HK-2 (cell line): ENCODE data around the gene SSC5D.

Experiments
- DNase-seq: peaks from one replicate; pipeline ENCODE4 v3.0.0-alpha.2; 2018; ENCODE audit not compliant: unreplicated experiment

The SSC5D gene

DNA sequence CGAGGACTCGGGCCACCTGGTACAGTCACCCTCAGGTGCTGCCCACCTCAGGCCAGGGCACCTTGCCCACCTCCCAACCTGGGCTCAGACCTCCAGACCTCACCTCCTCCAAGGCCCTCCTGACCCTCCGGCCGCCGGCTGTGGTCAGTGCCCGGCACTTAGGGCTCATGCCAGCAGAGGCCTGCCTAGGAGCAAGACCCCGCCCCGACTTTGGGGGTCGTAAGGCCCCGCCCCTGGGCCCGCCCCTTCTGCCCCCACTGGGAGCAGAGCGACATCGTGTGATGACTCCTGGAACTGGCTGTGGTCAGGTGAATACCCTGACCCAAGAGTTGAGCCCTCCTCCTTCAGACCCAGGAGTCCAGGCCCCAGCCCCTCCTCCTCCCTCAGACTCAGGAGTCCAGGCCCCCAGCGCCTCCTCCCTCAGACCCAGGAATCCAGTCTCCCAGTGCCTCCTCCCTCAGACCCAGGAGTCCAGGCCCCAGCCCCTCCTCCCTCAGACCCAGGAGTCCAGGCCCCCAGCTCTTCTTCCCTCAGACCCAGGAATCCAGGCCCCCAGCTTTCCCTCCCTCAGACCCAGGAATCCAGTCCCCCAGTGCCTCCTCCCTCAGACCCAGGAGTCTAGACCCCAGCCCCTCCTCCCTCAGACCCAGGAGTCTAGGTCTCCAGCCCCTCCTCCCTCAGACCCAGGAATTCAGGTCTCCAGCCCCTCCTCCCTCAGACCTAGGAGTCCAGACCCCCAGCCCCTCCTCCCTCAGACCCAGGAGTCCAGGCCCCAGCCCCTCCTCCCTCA lies 48.9 kb downstream of the SSC5D start, which contains the start of gene SBK2:
SBK2 (minus strand) TSS at position 183 of the 790 bp plus-strand sequence. CDS start 839 bp downstream, outside the sequence.
- no peak for DNase-seq

DNA sequence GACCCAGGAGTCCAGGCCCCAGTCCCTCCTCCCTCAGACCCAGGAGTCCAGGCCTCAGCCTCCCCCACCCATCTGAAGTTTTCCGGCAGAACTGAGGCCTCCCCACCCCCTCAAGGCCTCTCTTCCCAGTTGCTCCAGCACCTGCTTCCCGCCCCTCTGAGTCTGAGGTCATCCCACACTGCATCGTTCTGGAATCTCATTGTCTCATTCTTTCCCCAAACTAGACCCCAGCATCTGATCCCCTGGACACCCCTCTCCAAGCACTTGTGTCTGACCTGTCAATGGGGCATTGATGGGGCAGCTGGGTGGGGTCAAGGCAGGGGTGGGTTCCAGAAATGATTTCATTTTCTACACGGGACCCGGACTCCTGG lies 49.5 kb downstream of the SSC5D start:
- DNase-seq: peak; percentile 55

DNA sequence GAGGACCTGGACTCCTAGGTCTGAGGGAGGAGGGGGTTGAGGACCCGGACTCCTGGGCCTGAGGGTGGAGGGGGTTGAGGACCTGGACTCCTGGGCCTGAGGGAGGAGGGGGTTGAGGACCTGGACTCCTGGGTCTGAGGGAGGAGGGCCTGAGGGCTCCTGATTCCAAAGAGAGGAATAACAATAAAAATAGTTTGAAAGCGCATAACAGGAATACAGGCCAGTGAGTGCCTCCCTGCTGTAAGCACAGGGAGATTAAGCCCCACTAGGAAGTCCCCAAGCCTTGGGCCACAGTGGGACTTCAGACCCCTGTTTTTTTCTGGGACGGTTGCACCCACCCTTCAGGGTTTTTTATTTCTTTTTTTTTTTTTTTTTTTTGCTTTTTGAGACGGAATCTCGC lies 49.9 kb downstream of the SSC5D start:
- DNase-seq: no peak

DNA sequence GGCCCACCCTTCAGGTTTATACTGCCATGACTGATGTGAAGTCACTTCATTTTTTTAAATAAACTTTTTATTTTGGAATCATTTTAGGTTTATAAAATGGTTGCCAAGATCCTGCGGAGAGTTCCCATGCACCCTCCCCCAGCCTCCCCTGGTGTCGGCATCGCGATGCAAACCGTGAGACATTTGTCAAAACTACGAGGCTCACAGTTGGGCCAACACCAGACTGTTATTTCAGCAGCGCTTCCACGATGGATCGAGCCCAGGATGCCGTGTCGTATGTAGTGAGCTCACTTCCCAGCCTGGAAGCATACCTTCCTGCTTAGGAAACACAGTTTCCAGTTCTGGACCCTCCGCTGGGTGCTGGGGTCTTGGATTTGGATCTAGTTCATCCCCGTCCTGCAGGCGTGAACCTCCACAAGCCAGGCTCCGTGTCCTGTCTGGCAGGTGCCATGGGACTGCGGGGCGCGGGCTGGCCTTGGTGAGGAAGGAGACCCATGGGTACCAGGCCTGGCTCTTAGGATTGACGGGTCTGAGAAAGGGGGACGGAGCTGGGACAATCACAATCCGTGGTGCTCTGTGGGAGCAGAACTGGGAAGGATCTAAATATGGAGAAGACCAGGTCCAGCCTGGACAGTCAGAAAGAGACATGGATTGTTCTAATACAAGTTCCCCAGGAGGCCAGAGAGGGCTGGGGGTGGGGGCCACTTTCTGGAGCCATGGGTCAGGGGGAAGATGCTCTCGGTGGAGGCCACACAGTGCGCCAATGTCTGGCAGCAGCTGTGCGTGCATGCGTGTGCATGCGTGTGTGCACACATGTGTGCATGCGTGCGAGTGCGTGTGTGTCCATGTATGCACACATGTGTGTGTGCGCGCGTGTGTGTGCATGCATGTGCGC lies 51.1 kb downstream of the SSC5D start:
- DNase-seq: no peak

DNA sequence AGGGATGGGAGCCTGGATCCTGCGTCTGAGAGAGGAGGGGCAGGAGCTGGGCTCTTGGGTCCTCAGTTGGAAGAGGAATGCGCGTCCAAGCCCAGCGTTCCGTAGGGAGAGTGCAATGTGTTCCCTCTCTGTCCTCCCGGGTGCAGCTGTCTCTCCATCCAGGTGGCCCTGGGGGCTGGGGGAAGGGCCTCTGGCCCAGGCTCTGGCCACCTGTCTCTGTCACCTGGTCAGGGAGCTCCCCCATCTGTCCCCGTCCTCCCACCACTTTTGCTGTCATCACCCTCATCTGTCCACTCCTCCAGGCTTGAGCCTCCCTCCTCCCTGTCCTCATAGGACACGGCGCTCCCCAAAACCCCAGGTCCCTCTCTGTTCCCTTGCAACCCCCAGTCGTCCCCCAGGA lies 52.4 kb downstream of the SSC5D start:
- DNase-seq: no peak

DNA sequence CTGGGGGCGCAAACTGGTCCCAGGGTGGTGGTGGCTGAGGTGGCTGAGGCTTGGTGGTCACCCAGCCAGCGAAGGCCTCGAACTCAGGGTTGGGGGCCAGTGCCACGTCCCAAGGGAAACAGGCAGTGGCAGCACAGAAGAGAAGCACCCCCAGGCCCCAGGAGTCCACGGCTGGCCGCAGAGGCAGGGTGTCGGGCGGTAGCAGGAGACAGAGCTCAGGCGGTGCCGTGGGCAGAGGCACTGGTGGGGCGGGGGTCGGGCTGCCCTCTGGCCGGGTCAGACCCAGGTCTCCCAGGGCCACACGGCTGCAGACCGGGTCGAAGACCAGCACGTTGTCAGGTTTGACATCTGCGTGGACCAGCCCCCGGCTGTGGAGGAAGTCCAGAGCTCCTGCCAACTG lies 52.9 kb downstream of the SSC5D start:
- no peak for DNase-seq

DNA sequence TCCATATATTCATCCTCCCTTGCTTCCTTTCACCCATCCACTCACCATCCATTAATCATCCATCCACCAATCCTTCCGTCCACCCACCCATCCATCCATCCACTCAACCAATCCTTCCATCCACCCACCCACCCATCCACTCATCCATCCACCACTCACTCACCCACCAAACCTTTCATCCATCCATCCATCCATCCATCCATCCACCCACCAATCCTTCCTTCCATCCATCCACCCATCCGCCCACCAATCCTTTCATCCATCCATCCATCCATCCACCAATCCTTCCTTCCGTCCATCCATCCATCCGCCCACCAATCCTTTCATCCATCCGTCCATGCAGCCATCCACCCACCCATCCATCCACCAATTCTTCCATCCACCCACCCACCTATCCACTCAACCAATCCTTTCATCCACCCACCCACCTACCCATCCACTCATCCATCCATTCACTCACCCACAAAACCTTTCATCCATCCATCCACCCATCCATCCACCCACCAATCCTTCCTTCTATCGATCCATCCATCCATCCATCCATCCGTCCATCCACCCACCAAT lies 54.1 kb downstream of the SSC5D start:
- DNase-seq: no peak

DNA sequence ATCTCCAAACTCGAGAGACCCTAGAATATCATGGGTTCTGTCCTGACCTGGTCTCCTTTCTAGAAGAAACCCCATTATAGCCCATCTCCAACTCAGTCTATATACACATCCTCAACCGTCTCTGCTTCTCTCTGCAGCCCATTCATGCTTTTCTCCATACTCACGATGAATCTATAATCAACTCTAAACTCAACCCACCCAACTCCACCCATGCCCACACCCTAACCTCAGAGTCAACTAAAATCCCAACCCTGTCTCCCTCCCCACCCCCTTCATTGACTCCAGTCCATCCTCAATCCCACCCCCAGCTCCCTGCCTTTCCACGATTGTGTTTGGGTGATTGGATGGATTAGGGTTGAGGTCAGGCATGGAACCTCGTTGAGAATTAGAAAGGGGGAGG lies 55.3 kb downstream of the SSC5D start:
- DNase-seq: no peak

DNA sequence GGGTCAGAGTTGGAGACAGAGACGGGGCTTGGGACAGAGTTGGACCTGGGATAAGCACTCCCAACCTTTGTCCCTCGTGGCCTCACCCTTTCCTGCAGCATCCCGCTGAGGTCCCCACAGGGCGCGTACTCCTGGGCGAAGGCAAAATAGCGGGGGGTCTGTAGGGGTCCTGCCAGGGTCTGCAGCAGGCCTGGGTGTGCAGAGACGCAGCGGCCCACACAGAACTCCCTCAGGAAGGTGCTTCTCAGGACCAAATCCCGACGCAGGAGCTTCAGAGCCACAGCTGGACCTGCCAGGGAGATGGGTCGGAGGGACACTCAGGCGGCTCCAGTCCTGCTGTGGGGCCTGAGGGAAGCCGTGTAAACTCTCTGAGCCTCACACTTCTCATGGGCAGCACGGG lies 55.8 kb downstream of the SSC5D start:
- DNase-seq: no peak

DNA sequence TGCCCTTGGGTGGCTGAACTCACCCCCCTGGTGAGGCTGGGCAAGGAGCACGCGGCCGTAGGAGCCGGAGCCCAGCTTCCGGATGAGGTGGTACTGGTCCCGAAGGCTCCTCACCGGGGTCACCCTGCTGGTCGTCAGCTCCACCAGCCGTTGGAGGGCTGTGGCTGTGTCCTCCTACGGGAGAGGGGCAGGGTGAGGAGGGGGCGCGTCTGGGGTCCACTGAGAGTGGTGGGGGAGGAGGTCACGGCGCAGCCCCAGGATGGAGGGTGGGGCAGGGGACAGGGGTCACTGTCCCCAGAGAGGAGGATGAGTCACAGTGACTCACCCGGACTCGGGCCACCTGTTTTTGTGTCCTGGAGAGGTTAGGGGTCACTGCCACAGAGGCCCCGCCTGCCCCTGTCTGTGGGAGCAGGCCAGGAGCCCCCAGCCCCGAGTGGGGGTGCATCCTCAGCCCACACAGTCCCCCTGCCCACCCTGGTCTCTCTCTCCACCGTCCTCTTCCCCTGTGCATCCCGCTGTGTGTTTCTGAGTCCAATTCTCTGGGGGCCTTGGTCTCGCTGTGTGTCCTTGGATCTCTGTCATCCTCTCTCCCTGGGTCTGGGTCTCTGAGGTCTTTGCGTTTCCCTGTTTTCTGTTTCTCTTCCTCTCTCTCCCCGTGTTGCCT lies 56.7 kb downstream of the SSC5D start:
- DNase-seq: no peak

DNA sequence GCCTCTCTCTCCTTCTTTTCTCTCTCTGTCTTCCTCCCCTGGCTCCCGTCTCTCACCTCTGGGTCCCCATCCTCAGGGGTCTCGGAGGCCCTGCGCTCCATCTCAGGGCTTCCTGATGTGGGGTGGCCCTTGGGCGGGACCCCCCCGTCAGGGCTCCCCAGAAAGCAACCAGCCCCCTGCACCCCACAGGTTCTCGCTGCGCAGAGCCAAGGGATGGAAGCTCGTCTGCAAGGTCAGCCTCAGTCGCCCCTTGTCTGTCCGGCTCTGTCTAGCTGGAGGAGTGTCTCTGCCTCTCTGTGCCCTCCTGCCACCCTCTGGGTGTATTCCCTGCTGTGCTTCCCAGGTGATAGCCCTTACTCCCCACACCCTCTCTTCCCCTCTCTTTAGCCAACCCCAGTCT lies 57.2 kb downstream of the SSC5D start, which contains the start of gene SBK3:
SBK3 (minus strand) TSS at position 101 of the 400 bp plus-strand sequence; CDS start at position 101, 0 bp downstream.
- DNase-seq: no peak

DNA sequence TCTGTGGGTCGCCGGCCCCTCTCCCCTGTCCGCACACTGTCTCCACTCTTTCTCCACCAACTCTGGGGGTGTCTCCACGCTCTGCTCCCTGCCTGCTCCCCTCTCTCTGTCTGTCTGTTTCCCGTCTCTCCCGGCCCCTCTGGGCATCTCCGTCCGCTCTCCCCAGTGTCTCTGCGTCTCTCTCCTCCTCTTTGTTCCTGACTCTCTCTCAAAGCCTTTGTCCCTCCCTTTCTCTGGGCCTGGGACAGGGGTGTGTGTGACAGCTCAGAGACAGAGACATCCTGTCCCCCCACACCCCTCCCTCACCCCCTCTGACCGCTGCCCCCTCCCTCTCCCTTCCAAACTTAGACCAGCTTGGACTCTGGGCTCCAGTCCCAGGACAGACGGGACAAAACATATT lies 57.8 kb downstream of the SSC5D start:
- no peak for DNase-seq

DNA sequence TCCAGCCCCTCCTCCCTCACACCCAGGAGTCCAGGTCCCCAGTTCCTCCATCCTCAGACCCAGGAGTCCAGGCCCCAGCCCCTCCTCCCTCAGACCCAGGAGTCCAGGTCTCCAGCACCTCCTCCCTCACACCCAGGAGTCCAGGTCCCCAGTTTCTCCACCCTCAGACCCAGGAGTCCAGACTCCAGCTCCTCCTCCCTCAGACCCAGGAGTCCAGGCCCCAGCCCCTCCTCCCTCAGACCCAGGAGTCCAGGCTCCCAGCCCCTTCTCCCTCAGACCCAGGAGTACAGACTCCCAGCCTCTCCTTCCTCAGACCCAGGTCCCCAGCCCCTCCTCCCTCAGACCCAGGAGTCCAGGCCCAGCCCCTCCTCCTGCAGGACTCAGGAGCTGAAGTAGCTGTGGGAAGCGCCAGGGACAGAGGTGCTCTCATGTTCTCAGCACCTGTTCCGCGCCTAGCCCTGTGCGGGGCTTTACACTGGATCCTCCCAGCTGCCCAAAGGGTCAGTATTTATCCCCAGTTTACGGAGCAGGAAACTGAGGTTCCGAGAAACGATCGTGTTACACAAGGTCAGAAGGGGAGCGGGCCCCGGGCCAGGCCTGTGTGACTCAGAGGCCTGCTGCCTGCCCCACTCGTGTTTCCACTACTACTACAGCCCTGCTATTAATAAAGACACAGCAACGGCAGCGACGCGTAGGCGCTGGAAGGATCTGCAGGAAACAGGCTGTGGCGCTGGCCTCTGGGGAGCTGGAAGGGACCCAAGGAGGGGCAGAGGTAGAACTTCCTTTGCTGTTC lies 58.8 kb downstream of the SSC5D start:
- peak; percentile 68 for DNase-seq

DNA sequence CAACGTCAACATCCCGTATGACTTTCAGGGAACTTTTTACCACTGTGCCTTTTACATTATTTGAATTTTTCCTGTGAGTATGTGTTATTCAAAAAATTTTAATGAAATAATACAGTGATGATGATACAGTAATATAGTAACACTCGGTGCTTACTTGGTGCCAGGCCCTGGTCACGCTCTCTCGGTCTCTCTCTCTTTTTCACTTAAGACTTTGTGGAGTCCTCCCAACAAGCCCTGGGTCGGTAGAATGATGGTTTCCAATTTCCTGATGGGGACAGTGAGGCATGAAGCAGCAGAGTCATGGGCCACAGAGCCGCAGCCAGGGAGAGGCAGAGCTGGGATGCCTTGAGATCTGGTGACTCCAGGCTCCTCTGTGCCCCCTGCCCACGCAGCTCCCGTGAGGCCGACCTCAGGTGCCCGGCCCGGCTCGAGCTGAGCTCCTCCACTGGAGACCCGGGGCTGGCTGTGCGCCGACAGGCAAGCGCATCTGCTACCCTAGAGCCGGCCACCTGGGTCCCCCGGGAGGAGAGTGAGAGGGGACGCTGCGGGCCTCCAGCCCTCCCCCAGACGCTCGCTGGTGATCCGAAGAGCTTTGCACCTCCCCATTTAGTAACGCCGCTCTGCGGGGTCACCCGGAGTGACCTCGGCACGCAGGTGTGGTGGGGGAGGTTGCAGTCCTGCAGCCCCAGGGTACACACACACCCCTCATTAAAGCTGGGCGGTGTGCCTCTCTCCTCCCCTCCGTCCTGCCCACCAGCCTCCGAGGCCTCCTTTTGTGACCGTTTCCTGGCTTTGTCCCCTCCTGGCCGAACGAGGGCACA lies 61.5 kb downstream of the SSC5D start:
- DNase-seq: peak; percentile 75

DNA sequence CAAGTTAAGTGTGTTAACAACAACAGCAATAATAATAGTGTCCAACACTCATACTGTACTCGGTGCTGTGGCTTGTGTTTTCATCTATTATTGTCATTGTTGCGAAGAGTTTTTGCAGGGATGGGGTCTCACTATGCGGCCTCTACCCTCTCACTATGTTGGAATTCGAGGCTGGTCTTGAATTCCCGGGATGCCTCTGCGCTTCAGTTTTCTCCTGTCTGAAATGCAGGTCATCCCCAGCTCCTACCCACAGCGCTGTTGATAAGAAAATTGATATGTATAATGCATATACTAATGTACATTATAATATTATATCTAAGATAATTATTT lies 62.0 kb downstream of the SSC5D start:
- no peak for DNase-seq

DNA sequence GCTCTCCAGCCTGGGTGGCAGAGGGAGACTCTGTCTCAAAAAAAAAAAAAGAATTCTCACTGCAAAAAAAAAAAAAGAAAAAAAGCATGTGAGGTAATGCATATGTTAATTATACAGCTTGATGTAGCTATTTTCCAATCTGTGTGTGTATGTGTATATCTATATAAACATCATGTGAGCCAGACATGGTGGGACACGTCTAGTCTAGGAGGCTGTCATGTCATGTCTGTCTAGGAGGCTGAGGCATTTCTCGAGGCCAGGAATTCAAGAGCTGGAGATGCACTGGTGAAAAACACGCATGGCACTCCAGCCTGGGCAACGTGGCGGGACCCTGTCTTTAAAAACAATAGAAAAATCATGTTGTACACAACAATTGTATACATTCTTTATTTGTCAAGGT lies 64.0 kb downstream of the SSC5D start:
- no peak for DNase-seq

DNA sequence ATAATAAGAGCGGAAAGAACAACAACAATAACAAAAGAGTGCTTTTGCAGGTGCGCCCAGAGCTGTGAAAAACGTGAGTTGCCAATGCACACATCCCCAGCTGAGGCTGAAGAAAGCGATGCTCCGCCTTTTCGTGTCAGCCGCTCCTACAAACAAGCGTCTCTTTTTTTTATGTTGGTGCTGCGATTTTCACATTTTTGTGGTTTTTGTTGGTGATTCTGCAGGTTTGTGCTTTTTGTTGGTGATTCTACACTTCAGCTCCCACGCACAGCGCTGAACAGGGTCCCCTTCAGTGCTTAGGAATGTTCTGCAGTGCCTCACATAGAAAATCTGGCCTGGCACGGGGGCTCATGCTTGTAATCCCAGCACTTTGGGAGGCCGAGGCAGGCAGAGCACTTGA lies 64.4 kb downstream of the SSC5D start:
- peak; percentile 54 for DNase-seq

DNA sequence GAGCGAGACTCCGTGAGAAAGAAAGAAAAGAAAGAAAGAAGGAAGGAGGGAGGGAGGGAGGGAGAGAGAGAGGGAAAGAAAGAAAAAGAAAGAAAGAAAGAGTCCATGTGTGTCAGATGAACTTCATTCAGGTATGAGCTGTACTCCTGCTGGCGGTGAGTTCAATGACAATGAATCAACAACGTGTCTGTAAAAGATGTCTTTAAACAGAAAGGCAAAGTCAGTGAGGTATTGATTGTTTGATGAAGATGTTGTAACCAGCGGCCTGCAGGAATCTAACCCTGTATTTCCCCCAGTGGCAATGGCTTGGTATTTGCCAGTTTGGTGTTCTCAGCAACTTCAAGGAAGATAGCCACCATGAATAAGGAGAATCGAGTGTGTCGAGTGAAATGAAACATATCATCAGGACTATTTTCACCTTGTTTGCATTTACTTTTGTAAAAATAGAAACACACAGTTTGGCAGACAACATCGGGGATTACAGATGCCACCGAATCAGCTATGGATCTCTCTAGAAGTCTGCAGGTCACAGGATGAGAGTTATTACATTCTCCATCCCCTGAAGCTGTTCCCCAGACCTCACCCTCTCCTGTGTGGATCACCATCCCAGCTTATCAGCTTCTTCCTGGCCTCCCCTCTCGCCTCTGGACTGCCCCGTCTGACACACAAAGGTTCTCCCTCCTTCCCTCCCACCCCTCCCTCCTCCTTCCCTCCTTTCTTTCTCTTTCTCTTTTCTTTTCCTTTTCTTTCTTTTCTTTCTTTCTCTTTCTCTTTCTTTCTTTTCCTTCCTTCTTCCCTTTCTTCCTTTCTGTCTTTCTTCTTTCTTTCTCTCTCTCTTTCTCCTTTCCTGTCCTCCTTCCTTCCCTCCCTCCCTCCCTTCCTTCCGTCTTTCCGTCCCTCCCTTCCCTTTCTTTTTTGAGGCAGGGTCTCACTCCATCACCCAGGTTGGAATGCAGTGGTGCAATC lies 65.3 kb downstream of the SSC5D start:
- no peak for DNase-seq

DNA sequence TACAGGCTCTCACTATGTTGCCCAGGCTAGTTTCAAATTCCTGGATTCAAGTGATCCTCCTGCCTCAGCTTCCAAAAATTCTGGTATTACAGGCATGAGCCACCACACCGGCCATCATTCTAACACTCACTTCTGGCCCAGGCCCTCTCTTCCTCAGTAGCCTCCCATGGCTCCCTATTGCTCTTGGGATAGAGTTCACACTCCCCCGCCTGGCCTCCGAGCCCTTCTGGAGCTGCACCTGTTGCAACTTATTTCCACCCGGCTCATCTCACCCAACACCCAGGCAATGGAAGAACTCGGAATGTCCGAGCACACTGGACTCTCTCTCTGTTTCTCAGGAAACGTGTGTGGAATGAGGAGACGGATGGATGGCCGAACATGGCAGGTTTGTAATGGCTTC lies 66.1 kb downstream of the SSC5D start:
- DNase-seq: no peak
